SKM-1 treated with dmso at 0.1 percent for 144 hours (cell line): ENCODE data around the gene KIF26B.

Source experiments
- DNase-seq: peaks from one replicate; lab custom pipeline; 2025; ENCODE audit not compliant: unreplicated experiment; lab: John Stamatoyannopoulos, UW

KIF26B gene

GRCh38 chr1:245409341-245410195 is 254.8 kb downstream of the KIF26B start:
- no peak for DNase-seq

- no peak for DNase-seq
Measured at GRCh38 chr1:245411245-245412036, 256.7 kb downstream of the KIF26B start.

GRCh38 chr1:245412306-245412705 is 257.5 kb downstream of the KIF26B start:
- no peak for DNase-seq

- no peak for DNase-seq
Measured at GRCh38 chr1:245416781-245417180, 262.0 kb downstream of the KIF26B start.

- DNase-seq: no peak
Measured at GRCh38 chr1:245418077-245418476, 263.3 kb downstream of the KIF26B start.

- DNase-seq: no peak
Measured at GRCh38 chr1:245419461-245419978, 264.7 kb downstream of the KIF26B start.

GRCh38 chr1:245419989-245420388 is 265.2 kb downstream of the KIF26B start:
- no peak for DNase-seq

- DNase-seq: no peak
Measured at GRCh38 chr1:245420926-245421325, 266.1 kb downstream of the KIF26B start.

DNA sequence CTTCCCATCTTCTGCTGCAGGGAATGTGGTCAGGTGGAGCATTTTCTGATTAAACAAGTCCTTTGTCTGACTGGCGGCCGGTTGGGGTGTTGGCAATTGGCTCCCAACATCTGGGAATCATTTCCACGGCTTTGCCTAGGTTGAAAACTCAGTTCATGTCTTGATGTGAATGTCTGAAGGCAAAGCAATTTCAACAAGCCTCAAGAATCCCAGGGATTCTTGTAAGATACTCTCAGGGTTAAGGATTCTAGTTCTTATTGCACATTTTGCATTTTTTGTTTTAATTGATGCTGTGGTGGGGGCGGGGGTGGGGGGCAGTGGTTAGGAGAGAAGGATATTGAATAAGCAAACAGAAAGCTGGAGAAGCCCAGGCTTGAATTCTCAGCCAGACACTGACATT is 273.9 kb downstream of the KIF26B start:
- no peak for DNase-seq

GRCh38 chr1:245431706-245432105 is 276.9 kb downstream of the KIF26B start:
- no peak for DNase-seq

GRCh38 chr1:245432228-245432875 is 277.6 kb downstream of the KIF26B start:
- no peak for DNase-seq

DNA sequence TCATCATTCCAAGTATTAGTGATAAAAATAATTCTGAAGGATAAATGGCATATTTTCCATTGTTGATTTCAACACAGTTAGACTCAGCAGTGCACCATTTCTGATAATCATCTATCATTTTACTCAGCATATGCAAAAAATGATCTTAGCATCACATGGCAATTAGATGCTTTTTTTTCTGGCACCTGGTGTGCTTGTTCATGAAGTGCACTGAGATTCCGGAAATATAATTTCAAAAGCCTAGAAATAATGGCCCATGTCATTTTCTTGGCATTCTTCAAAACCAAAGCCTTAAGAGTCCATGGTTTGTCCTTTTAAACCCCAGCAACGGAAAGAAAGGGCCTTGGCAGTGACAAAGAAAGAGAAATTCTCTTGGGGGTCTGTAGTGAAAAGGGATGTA is 278.8 kb downstream of the KIF26B start:
- no peak for DNase-seq

DNA sequence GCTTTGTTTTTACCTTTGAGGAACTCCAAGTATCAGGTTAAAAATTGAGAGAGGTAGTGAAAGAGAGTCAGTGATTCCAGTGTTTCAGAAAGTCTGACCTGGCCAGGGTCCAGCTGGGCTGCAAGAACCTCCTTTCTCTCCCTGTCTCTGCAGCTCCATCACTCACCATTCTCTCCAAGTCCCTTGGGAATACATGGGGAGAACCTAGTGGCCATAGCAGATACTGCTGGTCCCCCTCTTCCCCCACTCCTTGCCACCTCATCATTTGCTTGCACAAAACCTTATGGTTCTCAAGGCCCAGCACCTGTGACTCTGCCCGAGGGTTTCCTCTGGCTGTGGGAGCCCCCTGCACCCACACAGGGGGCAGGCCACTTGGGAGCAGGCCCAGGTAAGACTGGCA is 279.5 kb downstream of the KIF26B start:
- DNase-seq: no peak

GRCh38 chr1:245436407-245436806 is 281.6 kb downstream of the KIF26B start:
- DNase-seq: no peak

- DNase-seq: no peak
Measured at GRCh38 chr1:245437369-245438062, 282.7 kb downstream of the KIF26B start.

- no peak for DNase-seq
Measured at GRCh38 chr1:245440922-245441321, 286.1 kb downstream of the KIF26B start.

DNA sequence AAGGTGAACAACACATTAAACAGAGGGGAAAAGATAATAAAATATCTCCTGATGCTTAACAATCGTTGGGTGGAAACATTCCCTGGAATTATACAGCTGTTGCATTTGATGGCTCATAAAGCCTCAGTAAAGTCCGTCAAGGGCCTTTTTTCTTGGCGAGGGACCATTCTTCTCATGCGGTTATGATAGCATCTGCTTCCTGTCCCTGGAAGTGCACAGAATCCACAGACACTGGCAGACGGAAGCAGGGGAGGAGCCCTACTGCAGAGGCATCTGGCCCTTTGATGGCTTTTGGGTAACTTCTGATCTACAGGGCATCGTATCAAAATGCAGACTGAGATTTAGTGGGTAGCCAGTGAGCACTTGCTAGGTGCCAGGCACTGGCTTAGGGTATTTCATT is 286.9 kb downstream of the KIF26B start:
- no peak for DNase-seq

DNA sequence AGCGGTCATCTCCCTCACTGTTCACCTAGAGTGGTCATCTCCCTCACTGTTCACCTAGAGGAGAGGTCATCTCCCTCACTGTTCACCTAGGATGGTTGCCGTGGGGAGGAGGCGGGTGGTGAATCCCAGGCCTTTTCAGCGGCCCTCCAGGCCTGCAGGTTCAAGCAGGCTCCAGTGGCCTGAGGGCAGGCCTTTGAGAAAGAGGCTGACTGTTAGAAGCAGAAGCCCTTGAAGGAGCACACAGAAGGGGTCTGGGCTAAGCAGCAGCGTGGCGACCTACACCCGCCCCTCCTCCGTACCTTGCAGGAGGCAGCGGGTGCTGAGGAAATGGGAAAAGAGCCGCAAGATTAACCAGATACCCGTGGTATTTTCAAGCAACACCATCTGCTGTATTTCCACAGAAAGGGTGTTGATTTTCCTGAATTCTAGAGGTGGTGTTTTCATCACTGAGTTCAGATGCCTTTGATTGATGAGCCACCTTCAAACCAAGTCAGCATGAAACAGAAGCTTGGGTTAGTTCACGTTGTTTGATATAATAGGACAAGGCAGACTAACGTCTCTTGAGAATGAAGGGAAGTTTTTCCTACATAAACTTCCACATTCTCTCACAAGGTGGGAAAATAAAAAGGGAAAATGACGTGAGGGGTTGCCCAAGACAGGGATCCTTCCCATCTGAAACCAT is 289.5 kb downstream of the KIF26B start:
- DNase-seq: no peak

DNA sequence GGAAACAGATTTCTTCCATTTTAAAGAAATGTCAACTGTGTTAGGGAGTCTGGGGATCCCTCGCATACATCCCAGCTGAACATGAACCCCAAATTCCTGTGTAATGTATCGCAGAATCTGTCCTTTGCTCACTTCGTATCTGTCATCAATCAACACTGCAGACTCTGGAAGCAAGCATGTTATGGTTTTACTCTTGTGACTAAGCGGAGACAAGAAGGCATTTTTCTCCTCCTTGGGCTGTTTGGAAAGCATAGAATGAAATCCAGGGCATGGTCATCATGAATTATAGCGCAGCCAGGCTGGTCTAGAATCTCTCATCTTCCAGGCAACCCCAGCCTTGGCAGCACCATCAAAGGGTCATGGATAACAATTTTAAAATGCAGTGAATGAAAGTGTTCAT is 290.2 kb downstream of the KIF26B start:
- no peak for DNase-seq

DNA sequence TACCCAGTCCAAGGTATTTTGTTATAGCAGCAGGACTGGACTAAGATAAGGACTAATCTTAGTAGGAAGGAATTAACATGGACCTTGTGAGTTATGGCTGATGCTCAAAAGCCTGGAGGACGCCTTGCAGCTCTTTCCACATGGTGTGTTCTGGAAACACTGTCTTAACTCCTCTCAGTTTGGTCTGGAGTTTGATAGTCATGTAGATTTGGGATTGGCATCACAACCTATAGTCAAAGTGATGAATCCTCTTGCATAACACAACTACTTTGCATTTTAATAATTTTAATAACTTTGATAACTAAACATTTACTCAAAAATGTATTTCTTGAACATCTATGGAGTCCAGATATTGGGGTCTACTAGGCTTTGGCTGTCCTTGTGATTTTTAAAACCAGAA is 293.7 kb downstream of the KIF26B start:
- no peak for DNase-seq
